Activated CD8-positive, alpha-beta memory T cell treated with anti-CD3 and anti-CD28 coated beads, Interleukin-2, amount 10 ng/mL, durations not matched to agents 7 days and 5 days (primary cell): Measurements from ENCODE around the gene OPCML. TPM values are rescaled to one million over a fixed set of nuclear protein-coding genes. Genes with fewer than 3 reads are reported as not detected.

Source experiments
- ATAC-seq: fragments of 150-1000 bp; cut with Tn5 transposase; one replicate; pipeline ENCODE4 v1.10.0; 2021; ENCODE audit warnings: moderate library complexity
- CTCF ChIA-PET: fragments of 350-600 bp; sonication (Branson Sonifier 250); formaldehyde crosslinking; loops from one replicate; lab custom pipeline; 2021; ENCODE audit warnings: antibody characterized with exemption; lab: Charles Lee
- DNase-seq: peaks from one replicate; pipeline ENCODE4 v3.0.0-alpha.2; 2020
- H3K27ac Mint-ChIP-seq: one replicate; pipeline ENCODE4 v1.8.0; 2021; ENCODE audit warnings: mild to moderate bottlenecking, mixed read lengths
- H3K27me3 Mint-ChIP-seq: one replicate; pipeline ENCODE4 v1.8.0; 2021; ENCODE audit warnings: mixed read lengths
- H3K36me3 Mint-ChIP-seq: one replicate; pipeline ENCODE4 v1.8.0; 2021; ENCODE audit warnings: mild to moderate bottlenecking, mixed read lengths
- H3K4me1 Mint-ChIP-seq: one replicate; pipeline ENCODE4 v1.8.0; 2021; ENCODE audit warnings: mixed read lengths
- H3K4me3 Mint-ChIP-seq: one replicate; pipeline ENCODE4 v1.8.0; 2021; ENCODE audit warnings: mild to moderate bottlenecking, moderate library complexity, mixed read lengths
- H3K9me3 Mint-ChIP-seq: one replicate; pipeline ENCODE4 v1.8.0; 2022; ENCODE audit warnings: low read depth, mixed read lengths
- total RNA-seq, 2 experiments: library from RNA; stranded (reverse); gene quantifications; one replicate each; pipeline ENCODE4 v1.2.3, GENCODE V29; 2021

OPCML gene
- total RNA-seq, 2 experiments from 2014 or later = not detected

DNA sequence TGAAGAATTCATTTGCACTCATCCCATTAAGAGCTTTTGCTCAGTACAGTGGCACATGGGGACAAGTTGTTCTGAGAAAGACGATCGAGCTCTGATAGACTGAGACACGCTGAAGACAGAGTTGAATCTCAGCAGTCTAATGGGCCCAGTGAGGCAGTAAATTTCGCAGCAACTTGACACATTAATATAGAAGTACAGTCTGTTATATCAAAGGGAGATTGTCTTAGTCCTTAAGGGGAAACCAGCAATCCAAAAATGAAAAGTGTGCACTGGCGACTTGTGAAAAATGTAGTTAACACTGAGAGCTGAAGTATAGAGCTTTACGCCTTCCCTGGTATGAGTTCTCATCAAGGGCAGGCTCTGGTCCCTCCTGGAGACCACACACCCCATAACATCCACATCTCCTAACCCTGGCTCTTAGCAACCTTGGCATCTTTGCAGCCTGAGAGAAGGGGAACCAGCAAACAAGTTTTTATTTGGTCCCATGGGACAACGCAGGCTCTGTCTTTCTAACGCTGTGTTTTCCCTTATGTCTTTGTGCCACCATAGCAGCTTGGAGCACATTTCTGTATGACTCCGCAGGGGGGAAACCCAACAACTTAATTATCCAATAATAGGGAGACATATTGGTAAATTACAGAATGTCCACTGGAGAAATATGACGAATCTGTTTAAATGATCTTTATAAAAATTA lies 952.5 kb downstream of the OPCML start:
- Mint-ChIP-seq H3K27me3 (no peaks in the 10 kb centered on the region), H3K27ac (no peak overlapping the region), H3K4me1 (no peaks in the 10 kb centered on the region), H3K9me3 (no peaks in the 10 kb centered on the region), H3K4me3 (no peak overlapping the region), H3K36me3 (no peaks in the 10 kb centered on the region)
- ATAC-seq (no peak), DNase-seq (no peak)
- CTCF ChIA-PET = no interaction called here

DNA sequence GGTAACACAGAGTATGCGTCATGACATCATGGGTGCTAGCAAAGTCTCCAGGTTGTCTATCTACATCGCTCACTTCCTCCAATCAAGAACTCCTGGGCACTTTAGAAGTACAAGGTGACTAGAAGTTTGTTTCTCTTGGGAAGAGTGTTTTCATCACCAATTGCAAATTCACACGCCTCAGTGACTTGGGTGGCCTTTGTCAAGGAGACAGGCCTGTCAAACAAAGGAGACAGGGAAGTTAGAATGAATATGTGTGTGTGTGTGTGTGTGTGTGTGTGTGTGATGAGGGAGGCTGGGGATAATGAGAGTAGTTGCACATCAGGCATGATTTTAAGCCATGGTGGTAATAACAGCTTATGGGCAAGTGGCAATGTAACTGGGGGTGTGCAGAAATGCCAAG lies 953.2 kb downstream of the OPCML start:
- H3K4me3 Mint-ChIP-seq = no peak overlapping the region
- peaks cover 3% of the 10 kb centered on the region for H3K9me3 Mint-ChIP-seq
- no peak for DNase-seq
- CTCF ChIA-PET = no interaction called here
- ATAC-seq = no peak
- no peaks in the 10 kb centered on the region for H3K27me3 Mint-ChIP-seq
- no peaks in the 10 kb centered on the region for H3K4me1 Mint-ChIP-seq
- no peaks in the 10 kb centered on the region for H3K36me3 Mint-ChIP-seq
- no peak overlapping the region for H3K27ac Mint-ChIP-seq

- Mint-ChIP-seq H3K36me3 (no peaks in the 10 kb centered on the region), H3K27ac (no peak overlapping the region), H3K4me1 (no peaks in the 10 kb centered on the region), H3K27me3 (no peaks in the 10 kb centered on the region), H3K9me3 (peaks cover 3% of the 10 kb centered on the region), H3K4me3 (no peak overlapping the region)
- no peak for ATAC-seq
- no peak for DNase-seq
- CTCF ChIA-PET = no interaction called here
Measured at GRCh38 chr11:132578580-132578979, 953.7 kb downstream of the OPCML start.

DNA sequence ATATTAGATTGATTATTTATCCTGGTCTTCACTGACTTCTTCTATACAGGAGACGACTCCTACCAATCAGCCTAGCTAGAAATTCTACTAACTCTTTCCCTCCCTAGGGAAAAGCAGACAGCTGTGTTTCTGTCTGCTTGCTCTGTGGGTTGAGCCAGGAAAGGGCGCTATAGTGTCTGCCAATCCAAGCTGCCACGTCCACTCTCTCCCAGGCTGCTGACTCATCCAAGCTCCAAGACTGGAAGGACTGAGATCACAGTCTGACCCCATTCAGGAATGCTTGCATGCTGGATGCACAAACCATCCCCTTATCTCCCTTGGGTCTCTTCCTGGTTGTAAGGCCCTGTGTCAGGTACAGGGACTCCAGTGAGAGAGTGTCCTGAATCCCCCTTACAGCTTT lies 955.6 kb downstream of the OPCML start:
- Mint-ChIP-seq H3K27ac (no peak overlapping the region), H3K27me3 (no peaks in the 10 kb centered on the region), H3K36me3 (no peaks in the 10 kb centered on the region), H3K4me1 (no peaks in the 10 kb centered on the region), H3K9me3 (peaks cover 3% of the 10 kb centered on the region), H3K4me3 (no peak overlapping the region)
- DNase-seq (no peak), ATAC-seq (no peak)
- CTCF ChIA-PET = no interaction called here

GRCh38 chr11:132564091-132564885 lies 968.0 kb downstream of the OPCML start:
- Mint-ChIP-seq H3K27ac (no peak overlapping the region), H3K27me3 (no peaks in the 10 kb centered on the region), H3K36me3 (peaks cover 1% of the 10 kb centered on the region), H3K4me3 (no peak overlapping the region), H3K4me1 (no peaks in the 10 kb centered on the region), H3K9me3 (no peaks in the 10 kb centered on the region)
- DNase-seq (no peak), ATAC-seq (no peak)
- CTCF ChIA-PET = no interaction called here

DNA sequence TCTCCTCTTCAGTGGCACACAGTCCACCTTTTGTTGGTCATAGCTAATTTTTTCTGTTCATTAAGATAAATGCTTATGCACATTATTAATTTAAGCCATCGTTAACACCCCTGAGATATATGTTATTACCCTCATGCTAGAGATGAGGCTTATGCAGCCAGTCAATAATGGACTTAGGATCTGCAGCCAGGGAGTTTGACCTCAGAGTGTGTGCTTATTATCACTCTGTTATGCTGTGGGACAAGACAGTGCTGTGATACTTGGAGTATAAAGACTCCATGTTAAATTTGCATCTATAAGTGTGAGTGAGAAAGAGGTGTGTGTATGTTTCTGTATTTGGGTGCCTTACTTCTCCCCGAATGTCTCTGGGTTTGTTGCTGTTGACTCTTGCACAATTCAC lies 969.3 kb downstream of the OPCML start:
- CTCF ChIA-PET = no interaction called here
- Mint-ChIP-seq H3K9me3 (no peaks in the 10 kb centered on the region), H3K27ac (no peak overlapping the region), H3K27me3 (no peaks in the 10 kb centered on the region), H3K36me3 (peaks cover 1% of the 10 kb centered on the region), H3K4me1 (no peaks in the 10 kb centered on the region), H3K4me3 (no peak overlapping the region)
- DNase-seq (no peak), ATAC-seq (no peak)

DNA sequence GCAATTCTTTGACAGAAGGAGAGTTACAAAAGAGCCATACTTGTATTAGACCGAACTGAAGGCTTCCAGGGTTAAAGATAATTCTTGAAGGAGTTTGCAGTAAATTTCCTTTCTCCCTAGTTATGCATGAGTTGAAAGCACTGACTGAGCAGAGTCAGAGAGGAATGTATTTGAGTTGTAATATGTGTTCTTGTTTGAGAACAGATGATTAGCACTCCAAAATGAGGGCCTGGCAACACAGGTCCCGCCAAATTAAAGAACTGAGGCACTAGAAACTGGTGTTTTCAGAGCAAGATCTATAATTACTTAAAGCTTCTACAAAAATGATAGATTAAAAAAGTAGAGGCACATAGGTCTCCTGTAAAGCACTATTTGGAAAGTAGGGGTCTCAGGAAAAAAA lies 970.4 kb downstream of the OPCML start:
- no peaks in the 10 kb centered on the region for H3K9me3 Mint-ChIP-seq
- H3K36me3 Mint-ChIP-seq = no peaks in the 10 kb centered on the region
- no peak overlapping the region for H3K4me3 Mint-ChIP-seq
- DNase-seq = no peak
- ATAC-seq = no peak
- no peaks in the 10 kb centered on the region for H3K4me1 Mint-ChIP-seq
- no peaks in the 10 kb centered on the region for H3K27me3 Mint-ChIP-seq
- no peak overlapping the region for H3K27ac Mint-ChIP-seq
- CTCF ChIA-PET = no interaction called here

DNA sequence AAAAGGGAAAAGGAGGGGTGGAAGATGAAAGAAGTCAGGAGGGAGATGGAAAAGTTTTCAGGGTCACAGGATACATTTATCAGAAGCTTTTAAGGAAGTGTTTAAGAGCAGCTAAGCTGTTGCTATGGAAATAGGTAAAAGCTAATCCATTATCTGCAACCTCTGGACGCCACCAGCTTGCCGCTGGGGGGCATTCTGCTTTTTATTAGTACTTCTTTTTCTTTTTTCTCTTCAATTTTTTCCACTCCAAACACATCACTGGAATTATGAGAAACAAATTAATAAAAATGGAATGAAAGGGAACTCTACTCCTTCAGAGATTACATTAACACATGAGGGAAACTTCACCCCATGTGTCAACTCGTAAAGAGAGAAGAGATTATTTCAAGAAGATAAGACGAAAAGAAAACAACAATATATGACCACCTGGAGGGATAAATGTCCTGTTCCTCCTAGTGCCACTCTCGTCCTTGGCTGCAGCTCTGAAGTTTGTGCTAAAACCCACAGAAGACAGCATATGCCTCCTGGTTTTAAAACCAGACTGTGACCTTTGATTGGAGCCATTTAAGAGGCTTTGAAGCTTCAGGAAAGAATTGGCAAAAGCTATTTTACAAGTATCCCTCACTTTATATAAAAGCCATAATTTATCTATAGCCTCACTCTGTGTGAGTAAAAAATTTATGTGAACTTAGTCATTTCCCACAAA lies 972.8 kb downstream of the OPCML start:
- ATAC-seq (no peak), DNase-seq (no peak)
- no peaks in the 10 kb centered on the region for H3K9me3 Mint-ChIP-seq
- no peak overlapping the region for H3K4me3 Mint-ChIP-seq
- no peak overlapping the region for H3K27ac Mint-ChIP-seq
- H3K27me3 Mint-ChIP-seq = no peaks in the 10 kb centered on the region
- H3K4me1 Mint-ChIP-seq = no peaks in the 10 kb centered on the region
- H3K36me3 Mint-ChIP-seq = no peaks in the 10 kb centered on the region
- CTCF ChIA-PET = no interaction called here

DNA sequence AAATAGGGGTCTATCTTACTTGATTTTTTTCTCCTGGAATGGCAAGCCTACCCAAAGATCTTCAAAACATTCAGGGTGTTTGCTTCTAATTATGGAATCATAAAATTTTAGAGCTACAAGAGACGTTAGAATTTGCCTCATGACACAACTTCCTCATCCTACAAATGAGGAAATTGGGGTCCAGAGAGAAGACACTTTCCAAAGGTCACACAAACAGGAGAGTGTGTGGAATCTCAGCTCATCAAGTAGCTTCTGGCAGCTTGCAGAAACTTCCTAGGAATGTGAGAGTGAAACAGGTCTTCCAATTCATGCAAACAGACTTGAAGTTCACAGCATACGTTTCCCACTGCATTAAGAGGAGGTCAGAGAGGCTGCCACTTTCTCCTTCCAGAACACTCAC lies 976.0 kb downstream of the OPCML start:
- H3K36me3 Mint-ChIP-seq = no peaks in the 10 kb centered on the region
- DNase-seq = no peak
- ATAC-seq = no peak
- H3K4me3 Mint-ChIP-seq = no peak overlapping the region
- H3K4me1 Mint-ChIP-seq = no peaks in the 10 kb centered on the region
- H3K27ac Mint-ChIP-seq = no peak overlapping the region
- H3K9me3 Mint-ChIP-seq = no peaks in the 10 kb centered on the region
- CTCF ChIA-PET = no interaction called here
- H3K27me3 Mint-ChIP-seq = no peaks in the 10 kb centered on the region

DNA sequence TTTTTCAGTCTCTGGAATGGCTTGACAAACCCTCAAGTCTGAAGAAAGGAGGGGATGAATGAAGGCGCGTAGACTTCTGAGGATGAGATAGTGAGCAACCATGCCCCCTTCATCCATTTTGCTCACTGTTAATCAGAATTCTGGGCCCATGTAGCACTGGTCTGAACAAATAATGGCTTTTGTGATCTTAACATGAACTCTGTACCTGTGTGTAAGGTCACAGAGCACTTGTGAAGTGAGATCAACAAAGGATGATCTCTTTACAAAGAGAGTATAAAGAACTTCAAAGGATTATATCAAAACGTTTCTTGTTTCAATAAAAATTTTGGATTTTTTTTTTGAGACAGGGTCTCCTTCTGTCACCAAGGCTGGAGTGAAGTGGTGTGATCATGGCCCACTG lies 976.7 kb downstream of the OPCML start:
- Mint-ChIP-seq H3K4me3 (no peak overlapping the region), H3K27ac (no peak overlapping the region), H3K9me3 (no peaks in the 10 kb centered on the region), H3K27me3 (no peaks in the 10 kb centered on the region), H3K4me1 (no peaks in the 10 kb centered on the region), H3K36me3 (no peaks in the 10 kb centered on the region)
- ATAC-seq (no peak), DNase-seq (no peak)
- CTCF ChIA-PET = no interaction called here

GRCh38 chr11:132551016-132551415 lies 981.3 kb downstream of the OPCML start:
- H3K4me3 Mint-ChIP-seq = no peak overlapping the region
- no peak for DNase-seq
- no peaks in the 10 kb centered on the region for H3K4me1 Mint-ChIP-seq
- no peak for ATAC-seq
- no peak overlapping the region for H3K27ac Mint-ChIP-seq
- CTCF ChIA-PET = no interaction called here
- no peaks in the 10 kb centered on the region for H3K9me3 Mint-ChIP-seq
- no peaks in the 10 kb centered on the region for H3K36me3 Mint-ChIP-seq
- H3K27me3 Mint-ChIP-seq = no peaks in the 10 kb centered on the region

DNA sequence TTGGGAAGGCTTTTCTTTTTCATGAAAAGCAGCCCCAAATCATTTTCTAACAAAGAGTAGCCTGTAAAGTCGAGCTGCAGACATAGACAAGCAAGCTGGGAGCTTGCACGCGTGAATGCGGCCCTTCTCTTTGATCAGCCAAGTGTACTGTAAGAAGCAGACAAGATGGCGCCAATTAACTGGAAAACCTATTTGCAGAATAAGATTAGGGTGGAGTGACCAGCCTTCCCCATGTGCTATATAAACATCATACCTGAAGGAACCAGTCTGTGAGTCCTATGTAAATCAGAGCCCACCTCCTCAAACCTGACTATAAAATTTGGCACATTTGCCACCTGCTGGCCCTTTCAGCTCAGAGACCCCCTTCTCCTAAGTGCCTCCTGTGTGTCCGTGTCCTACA lies 982.7 kb downstream of the OPCML start:
- Mint-ChIP-seq H3K27me3 (no peaks in the 10 kb centered on the region), H3K36me3 (no peaks in the 10 kb centered on the region), H3K4me3 (no peak overlapping the region), H3K4me1 (no peaks in the 10 kb centered on the region), H3K27ac (no peak overlapping the region), H3K9me3 (no peaks in the 10 kb centered on the region)
- DNase-seq (no peak), ATAC-seq (no peak)
- CTCF ChIA-PET = no interaction called here

DNA sequence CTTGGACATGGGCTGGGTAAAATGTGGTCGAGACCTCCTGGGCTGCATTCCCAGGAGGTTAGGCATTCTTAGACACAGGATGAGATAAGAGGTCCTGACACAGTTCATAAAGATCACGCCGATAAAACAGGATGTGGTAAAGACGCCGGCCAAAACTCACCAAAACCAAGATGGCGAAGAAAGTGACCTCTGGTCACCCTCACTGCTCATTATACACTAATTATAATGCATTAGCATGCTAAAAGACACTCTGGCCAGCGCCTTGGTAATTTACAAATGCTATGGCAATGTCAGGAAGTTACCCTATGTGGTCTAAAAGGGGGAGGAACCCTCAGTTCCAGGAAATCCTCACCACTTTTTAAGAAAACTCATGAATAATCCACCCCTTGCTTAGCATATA lies 983.3 kb downstream of the OPCML start:
- H3K4me3 Mint-ChIP-seq = no peak overlapping the region
- no peaks in the 10 kb centered on the region for H3K36me3 Mint-ChIP-seq
- no peak overlapping the region for H3K27ac Mint-ChIP-seq
- H3K9me3 Mint-ChIP-seq = no peaks in the 10 kb centered on the region
- no peak for DNase-seq
- ATAC-seq = no peak
- H3K27me3 Mint-ChIP-seq = no peaks in the 10 kb centered on the region
- CTCF ChIA-PET = no interaction called here
- H3K4me1 Mint-ChIP-seq = no peaks in the 10 kb centered on the region

- no peaks in the 10 kb centered on the region for H3K36me3 Mint-ChIP-seq
- no peak for DNase-seq
- H3K4me1 Mint-ChIP-seq = no peaks in the 10 kb centered on the region
- no peak for ATAC-seq
- no peaks in the 10 kb centered on the region for H3K27me3 Mint-ChIP-seq
- H3K4me3 Mint-ChIP-seq = no peak overlapping the region
- H3K27ac Mint-ChIP-seq = no peak overlapping the region
- CTCF ChIA-PET = no interaction called here
- no peaks in the 10 kb centered on the region for H3K9me3 Mint-ChIP-seq
Measured at GRCh38 chr11:132544007-132544406, 988.3 kb downstream of the OPCML start.
